IPS DF 6.9 (cell line): ENCODE results near the gene RBBP4.

Experiments
- DNase-seq: peaks from one replicate; pipeline ENCODE4 v3.0.0-alpha.2; 2013; ENCODE audit warnings: low read depth, low spot score
- H3K27ac ChIP-seq: one replicate; pipeline ENCODE4 v1.5.1; 2013; ENCODE audit warnings: low read length, control low read depth
- H3K27me3 ChIP-seq: 2 replicates; pipeline ENCODE4 v1.6.1; 2013; ENCODE audit warnings: mild to moderate bottlenecking, low read length; ENCODE audit not compliant: control insufficient read depth, insufficient read depth
- H3K36me3 ChIP-seq: 2 replicates; pipeline ENCODE4 v1.6.1; 2013; ENCODE audit warnings: low read length; ENCODE audit not compliant: control insufficient read depth, insufficient read depth
- H3K4me1 ChIP-seq: 2 replicates; pipeline ENCODE4 v1.6.1; 2013; ENCODE audit warnings: low read length; ENCODE audit not compliant: control insufficient read depth, insufficient read depth
- H3K4me3 ChIP-seq: 2 replicates; pipeline ENCODE4 v1.5.1; 2013; ENCODE audit warnings: mild to moderate bottlenecking, low read length
- H3K9me3 ChIP-seq: 2 replicates; pipeline ENCODE4 v1.6.1; 2013; ENCODE audit warnings: low read length, inconsistent platforms; ENCODE audit not compliant: control insufficient read depth, insufficient read depth
- WGBS: extraction: QIAGEN DNeasy Blood & Tissue Kit; methylation state at CpG from one replicate; pipeline ENCODE4 v1.1.7; 2013; ENCODE audit warnings: mixed read lengths, missing lambda C conversion rate; ENCODE audit not compliant: insufficient read length, insufficient coverage; 5-methylcytosine and 5-hydroxymethylcytosine counted together

Gene RBBP4

GRCh38 chr1:32650752-32651460, at the start of gene RBBP4:
TSS of gene RBBP4 (plus strand) at chr1:32651208. CDS start at chr1:32651307, 99 bp downstream.
- peak; percentile 91 for DNase-seq
- Histone ChIP-seq H3K4me3 (peak within 1 kb of the TSS; percentile 78), H3K27me3 (no peaks in the 10 kb centered on the region), H3K9me3 (no peaks in the 10 kb centered on the region), H3K36me3 (peaks cover 6% of the 10 kb centered on the region; the same call in 1 of the 2 replicates), H3K27ac (no peak within 1 kb of the TSS), H3K4me1 (no peaks in the 10 kb centered on the region)
- no CpG with 5 or more reads among the region's 67 CpGs for WGBS

GRCh38 chr1:32605711-32606424, 45.1 kb upstream of the RBBP4 start:
- H3K27me3 ChIP-seq = no peaks in the 10 kb centered on the region
- H3K36me3 ChIP-seq = 0 out of 2 replicates have a peak, but pooled peaks cover 2% of the 10 kb centered on the region
- no peaks in the 10 kb centered on the region for H3K9me3 ChIP-seq
- DNase-seq = no peak
- no peak overlapping the region for H3K27ac ChIP-seq
- H3K4me1 ChIP-seq = no peaks in the 10 kb centered on the region
- H3K4me3 ChIP-seq = no peak overlapping the region
- WGBS = no CpG with 5 or more reads among the region's 17 CpGs

- H3K36me3 ChIP-seq = 0 out of 2 replicates have a peak, but pooled peaks cover 2% of the 10 kb centered on the region
- H3K4me1 ChIP-seq = no peaks in the 10 kb centered on the region
- no peaks in the 10 kb centered on the region for H3K9me3 ChIP-seq
- no peak for DNase-seq
- no CpG with 5 or more reads among the region's 11 CpGs for WGBS
- H3K27me3 ChIP-seq = no peaks in the 10 kb centered on the region
- no peak overlapping the region for H3K27ac ChIP-seq
- no peak overlapping the region for H3K4me3 ChIP-seq
Measured at GRCh38 chr1:32606565-32607371, 44.2 kb upstream of the RBBP4 start.

GRCh38 chr1:32609180-32609579, 41.8 kb upstream of the RBBP4 start:
- Histone ChIP-seq H3K27ac (no peak overlapping the region), H3K27me3 (no peaks in the 10 kb centered on the region), H3K9me3 (no peaks in the 10 kb centered on the region), H3K4me1 (no peaks in the 10 kb centered on the region), H3K36me3 (0 out of 2 replicates have a peak, but pooled peaks cover 2% of the 10 kb centered on the region), H3K4me3 (no peak overlapping the region)
- DNase-seq = no peak
- WGBS = no CpG with 5 or more reads among the region's 4 CpGs

- Histone ChIP-seq H3K27ac (no peak overlapping the region), H3K4me1 (no peaks in the 10 kb centered on the region), H3K4me3 (peak overlapping the region; percentile 38; the same call in 1 of the 2 replicates), H3K9me3 (no peaks in the 10 kb centered on the region), H3K27me3 (no peaks in the 10 kb centered on the region), H3K36me3 (0 out of 2 replicates have a peak, but pooled peaks cover 2% of the 10 kb centered on the region)
- no CpG with 5 or more reads among the region's 12 CpGs for WGBS
- no peak for DNase-seq
Measured at GRCh38 chr1:32611859-32612188, 39.2 kb upstream of the RBBP4 start.

- Histone ChIP-seq H3K36me3 (no peaks in the 10 kb centered on the region), H3K27ac (no peak overlapping the region), H3K9me3 (no peaks in the 10 kb centered on the region), H3K27me3 (no peaks in the 10 kb centered on the region), H3K4me1 (no peaks in the 10 kb centered on the region), H3K4me3 (peak overlapping the region; percentile 38; the same call in 1 of the 2 replicates)
- no CpG with 5 or more reads among the region's 35 CpGs for whole genome bisulfite sequencing
- peak; percentile 74 for DNase-seq
Measured at GRCh38 chr1:32612189-32612881, 38.7 kb upstream of the RBBP4 start.

- H3K27me3 ChIP-seq = no peaks in the 10 kb centered on the region
- H3K4me3 ChIP-seq = no peak overlapping the region
- H3K9me3 ChIP-seq = no peaks in the 10 kb centered on the region
- H3K4me1 ChIP-seq = no peaks in the 10 kb centered on the region
- no peak for DNase-seq
- no peaks in the 10 kb centered on the region for H3K36me3 ChIP-seq
- no CpG with 5 or more reads among the region's 5 CpGs for WGBS
- H3K27ac ChIP-seq = no peak overlapping the region
Measured at GRCh38 chr1:32613472-32613871, 37.5 kb upstream of the RBBP4 start.

GRCh38 chr1:32618673-32619221, 32.3 kb upstream of the RBBP4 start:
- Histone ChIP-seq H3K27ac (no peak overlapping the region), H3K4me3 (no peak overlapping the region), H3K36me3 (no peaks in the 10 kb centered on the region; the same call in 1 of the 2 replicates), H3K27me3 (no peaks in the 10 kb centered on the region), H3K4me1 (no peaks in the 10 kb centered on the region), H3K9me3 (no peaks in the 10 kb centered on the region)
- no CpG with 5 or more reads among the region's 5 CpGs for WGBS
- no peak for DNase-seq

GRCh38 chr1:32619701-32620485, 31.1 kb upstream of the RBBP4 start:
- no peaks in the 10 kb centered on the region for H3K27me3 ChIP-seq
- DNase-seq = no peak
- H3K9me3 ChIP-seq = no peaks in the 10 kb centered on the region
- no peaks in the 10 kb centered on the region for H3K4me1 ChIP-seq
- H3K36me3 ChIP-seq = no peaks in the 10 kb centered on the region; the same call in 1 of the 2 replicates
- H3K4me3 ChIP-seq = no peak overlapping the region
- H3K27ac ChIP-seq = no peak overlapping the region
- WGBS = no CpG with 5 or more reads among the region's 5 CpGs
